Hematopoietic multipotent progenitor cell treated with erythropoietin and hydrocortisone succinate and interleukin-3 and kit ligand, for 8 days (in vitro differentiated cells): Measurements from ENCODE around the gene TNFRSF1A.
A peak's percentile ranks its signal among the peaks of the same experiment; 100 is the strongest.
"Not testable (repeated sequence)": the region's sequence is repeated elsewhere in the genome, so short reads cannot be mapped to it uniquely, and the experiment has no call there.

Experiments
- DNase-seq: peaks from one replicate; pipeline ENCODE4 v3.0.0-alpha.2; 2015

The TNFRSF1A gene

DNA sequence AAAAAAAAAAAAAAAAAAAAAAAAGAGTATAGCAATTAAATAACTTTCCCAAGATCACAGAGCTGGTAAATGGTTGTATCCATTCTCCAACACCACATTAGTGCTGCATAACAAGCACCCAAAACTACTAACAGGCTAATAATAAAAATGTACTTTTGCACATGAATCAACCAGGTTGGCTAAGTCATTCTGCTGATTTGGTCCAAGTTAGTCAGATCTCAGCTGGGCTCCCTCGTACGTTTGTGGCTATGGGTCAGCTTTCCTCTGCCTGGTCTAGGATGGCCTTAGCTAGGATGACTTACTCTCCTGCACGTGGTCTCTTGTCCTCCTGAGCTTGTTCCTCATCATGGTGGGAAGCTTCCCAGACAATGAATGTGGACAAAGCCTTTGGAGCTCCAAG, 39.3 kb downstream of the TNFRSF1A start:
- no peak for DNase-seq

DNA sequence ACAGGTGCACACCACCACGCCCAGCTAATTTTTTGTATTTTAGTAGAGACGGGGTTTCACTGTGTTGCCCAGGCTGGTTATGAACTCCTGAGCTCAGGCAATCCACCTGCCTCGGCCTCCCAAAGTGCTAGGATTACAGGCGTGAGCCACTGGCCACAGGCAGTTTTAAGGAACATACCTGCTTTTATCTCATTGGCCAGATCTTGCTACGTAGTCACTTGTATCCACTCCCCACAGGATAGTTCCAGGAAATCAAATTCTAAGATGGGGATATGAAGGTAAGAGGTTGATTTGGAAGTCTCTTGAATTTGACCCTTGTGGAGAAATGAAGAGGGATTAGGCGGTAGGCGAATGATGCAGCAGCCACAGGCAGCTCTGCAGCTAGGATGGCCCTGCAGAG, 40.2 kb downstream of the TNFRSF1A start:
- no peak for DNase-seq

DNA sequence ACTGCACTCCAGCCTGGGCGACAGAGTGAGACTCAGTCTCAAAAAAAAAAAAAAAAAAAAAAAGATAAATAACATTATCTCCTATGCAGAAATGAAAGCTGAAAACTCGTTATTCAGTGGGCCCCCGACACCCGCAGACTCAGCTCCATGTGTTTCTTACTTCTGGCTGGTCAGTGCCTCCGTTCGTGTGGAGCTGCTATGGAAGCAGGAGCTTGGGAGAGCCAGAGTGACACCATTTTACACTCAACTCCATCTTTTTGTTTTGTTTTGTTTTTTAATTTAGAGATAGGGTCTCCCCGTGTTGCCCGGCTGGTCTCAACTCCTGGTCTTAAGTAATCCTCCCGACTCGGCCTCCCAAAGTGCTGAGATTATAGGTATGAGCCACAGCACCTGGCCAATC, 44.7 kb downstream of the TNFRSF1A start:
- DNase-seq = no peak

DNA sequence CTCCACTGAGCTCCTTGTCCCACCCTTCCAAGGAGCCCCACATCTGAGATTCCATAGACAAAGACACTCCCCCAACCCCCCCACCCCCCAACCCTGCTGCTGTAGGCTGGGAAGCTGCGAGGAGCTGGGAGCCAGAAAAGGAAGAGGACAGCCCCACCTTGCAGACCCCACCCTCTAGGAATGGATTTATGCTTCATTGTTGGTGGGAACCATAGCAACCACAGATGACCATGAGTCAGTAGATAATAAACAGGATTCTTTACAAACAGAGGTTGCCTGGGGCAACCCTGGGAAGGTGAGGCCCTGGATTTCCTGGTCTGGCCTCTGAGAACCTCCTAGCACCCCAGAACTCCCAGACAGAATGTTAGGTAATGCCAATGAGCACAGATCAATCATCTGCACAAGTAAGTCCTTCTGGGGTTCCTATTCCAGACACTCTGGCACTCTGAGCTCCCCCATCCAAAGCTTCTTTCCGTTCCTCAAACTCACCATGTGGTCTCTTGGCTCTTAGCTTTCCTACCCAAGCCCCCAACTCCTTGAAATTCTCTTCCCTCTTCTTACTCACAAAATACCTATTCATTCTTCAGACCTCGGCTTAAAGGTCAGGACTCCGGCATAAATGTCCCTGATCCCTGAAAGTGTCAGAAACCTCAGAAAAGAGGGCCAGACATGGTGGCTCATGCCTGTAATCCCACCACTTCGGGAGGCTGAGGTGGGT, 46.6 kb downstream of the TNFRSF1A start:
- peak; percentile 69 for DNase-seq

DNA sequence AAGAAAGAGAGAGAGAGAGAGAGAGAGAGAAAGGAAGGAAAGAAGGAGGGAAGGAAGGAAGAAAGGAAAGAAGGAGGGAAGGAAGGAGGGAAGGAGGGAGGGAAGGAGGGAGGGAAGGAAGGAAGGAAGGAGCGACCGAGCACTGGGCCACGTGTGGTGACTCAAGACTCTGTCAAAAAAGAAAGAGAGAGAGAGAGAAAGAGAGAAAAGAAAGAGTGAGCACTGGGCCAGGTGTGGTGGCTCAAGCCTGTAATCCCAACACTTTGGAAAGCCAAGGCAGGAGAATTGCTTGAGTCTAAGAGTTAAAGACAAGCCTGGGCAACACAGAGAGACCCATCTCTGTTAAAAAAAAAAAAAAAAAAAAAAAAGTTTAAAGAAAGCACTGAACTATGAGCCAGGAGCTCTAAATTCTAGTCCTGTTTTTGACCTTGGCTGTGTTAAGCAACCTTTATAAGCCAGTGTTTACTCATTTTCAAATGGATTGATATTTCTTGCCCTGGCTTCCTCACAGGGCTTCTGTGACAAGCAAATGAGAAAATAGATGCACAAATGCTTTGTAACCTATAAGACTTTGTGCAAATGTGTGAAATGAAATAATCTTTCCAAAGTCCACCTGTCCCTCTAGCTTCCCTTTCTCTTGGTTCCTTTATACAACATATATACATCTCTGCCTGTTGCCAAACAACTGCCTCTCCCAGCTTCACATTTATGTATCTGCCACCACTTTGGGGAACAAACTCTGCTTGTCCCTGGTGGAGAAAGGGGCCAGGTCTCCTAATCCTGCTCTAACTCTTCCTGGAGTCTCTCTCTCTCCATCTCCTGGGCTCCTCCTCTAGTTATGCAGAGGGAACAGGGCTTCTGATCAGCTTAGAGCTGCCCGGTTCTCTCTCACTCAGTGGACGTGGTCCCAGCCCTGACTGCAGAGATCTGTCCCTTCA, 47.5 kb downstream of the TNFRSF1A start:
- DNase-seq = peak; percentile 20

DNA sequence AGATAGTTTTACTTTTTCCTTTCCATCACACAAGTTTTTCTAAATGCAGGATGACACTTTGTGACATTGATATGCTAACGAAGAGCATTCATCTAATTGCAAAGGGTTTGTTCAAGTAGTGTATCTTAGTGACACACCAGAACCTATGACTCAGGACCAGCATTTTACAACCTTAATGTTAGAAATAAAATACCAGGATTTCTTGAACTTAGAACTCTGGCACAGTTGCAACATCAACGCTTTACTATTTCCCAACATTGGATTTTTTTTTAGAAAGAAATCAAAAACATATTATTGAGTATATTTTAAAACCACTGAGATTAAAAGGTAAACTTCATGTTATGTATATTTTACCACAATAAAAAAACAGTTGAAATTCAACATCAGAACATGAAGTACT, 49.3 kb downstream of the TNFRSF1A start:
- no peak for DNase-seq

DNA sequence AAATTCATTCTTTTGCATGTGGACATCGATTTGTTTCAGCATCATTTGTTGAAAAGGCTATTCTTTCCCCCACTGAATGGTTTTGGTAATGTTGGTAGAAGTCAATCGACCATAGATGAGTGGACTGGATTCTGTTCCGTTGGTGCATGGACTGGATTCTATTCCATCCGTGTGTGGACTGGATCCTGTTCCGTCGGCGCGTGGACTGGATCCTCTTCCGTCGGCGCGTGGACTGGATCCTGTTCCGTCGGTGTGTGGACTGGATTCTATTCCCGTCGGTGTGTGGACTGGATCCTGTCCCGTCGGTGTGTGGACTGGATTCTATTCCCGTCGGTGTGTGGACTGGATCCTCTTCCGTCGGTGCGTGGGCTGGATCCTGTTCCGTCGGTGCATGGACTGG, 52.0 kb downstream of the TNFRSF1A start:
- DNase-seq = not testable (repeated sequence)

DNA sequence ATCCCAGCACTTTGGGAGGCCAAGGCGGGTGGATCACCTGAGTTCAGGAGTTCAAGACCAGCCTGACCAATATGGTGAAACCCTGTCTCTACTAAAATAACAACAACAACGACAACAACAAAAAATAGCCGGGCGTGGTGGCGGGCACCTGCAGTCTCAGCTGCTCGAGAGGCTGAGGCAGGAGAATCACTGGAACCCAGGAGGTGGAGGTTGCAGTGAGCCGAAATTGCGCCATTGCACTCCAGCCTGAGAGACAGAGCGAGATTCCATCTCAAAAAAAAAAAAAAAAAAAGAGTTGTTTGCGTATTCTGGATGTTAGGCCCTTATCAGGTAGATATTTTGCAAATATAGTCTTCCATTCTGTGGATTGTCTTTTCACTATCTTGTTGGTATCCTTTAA, 52.8 kb downstream of the TNFRSF1A start:
- DNase-seq = not testable (repeated sequence)

DNA sequence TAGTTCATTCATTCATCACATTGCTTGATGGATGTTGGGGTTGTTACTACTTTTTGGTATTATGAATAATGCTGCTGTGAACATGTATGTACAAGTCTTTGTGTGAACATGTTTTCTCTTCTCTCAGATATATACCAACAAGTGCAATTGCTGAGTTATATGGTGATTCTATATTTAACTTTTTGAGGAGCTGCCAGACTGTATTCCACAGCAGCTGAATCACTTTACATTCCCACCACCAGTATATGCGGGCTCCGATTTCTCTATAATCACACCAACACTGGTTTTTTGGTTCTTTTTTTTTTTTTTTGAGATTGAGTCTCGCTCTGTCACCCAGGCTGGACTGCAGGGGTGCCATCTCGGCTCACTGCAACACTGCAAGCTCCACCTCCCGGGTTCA, 53.6 kb downstream of the TNFRSF1A start:
- no peak for DNase-seq

DNA sequence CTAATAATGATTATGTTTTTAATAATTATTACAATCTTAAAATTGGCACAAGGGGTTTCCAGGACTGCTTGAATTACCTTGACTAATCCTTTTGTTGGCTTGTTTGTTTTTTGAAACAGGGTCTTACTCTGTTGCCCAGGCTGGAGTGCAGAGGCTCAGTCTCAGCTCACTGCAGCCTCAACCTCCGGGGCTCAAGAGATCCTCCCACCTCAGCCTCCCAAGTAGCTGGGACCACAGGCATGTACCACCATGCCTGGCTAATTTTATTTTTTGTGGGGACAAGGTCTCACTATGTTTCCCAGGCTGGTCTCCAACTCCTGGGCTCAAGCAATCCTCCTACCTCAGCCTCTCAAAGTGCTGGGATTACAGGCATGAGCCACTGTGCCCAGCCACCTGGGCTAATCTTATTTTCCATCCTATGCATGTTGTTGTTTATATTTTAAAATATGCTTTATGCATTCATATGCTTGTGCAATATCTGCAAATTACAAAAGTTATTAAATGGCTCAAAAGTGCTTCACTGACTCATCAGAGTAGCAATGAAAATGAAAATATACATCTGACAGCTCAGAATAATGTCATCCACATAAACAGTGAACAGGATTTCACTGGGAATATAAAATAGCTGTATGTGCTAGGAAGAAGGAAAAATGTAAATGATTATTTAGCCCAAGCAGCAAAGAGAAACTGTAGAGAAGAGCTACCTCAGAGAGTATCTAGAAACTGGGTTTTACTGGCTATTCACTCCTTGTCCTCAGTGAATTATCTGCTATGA, 56.2 kb downstream of the TNFRSF1A start:
- DNase-seq = no peak

DNA sequence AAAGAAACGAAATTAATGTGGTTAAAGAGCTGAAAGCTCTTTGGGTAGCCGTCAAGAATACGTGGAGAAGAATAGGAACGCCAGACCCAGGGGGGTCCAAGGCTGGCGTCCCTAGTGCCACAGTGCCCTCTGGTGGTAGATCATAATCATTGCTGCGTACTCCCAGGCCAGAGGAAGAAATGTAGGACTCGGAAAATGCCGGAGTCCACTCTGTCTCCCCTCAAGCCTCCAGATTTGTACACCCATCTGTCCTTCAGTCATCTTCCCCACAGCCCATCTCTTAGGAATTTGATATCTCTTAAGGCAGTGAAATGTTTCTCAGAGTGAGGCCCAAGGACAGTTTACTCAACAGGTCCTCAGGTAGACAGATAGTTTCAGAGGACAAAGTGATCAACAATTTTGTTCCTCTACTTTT, 56.8 kb downstream of the TNFRSF1A start:
- DNase-seq = peak; percentile 75

DNA sequence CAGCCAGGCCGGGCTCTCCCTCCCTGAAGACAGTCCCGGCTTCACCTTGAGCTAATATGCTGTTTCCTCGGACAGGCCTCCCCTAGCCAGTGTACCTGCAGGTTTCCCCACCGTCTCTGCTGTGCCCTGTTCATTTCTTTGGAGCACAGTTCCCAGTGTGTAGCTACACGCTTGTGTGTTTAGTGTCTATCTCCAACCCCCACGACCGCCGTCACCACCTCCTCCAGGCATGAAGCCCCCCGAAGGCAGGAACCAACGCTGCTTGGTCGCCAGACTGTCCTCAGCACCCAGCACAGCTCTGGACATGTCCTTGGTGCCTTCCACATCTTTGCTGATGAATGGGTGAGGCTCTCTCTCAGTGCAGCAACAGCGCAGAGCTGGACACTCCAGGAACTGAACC, 57.6 kb downstream of the TNFRSF1A start:
- no peak for DNase-seq

DNA sequence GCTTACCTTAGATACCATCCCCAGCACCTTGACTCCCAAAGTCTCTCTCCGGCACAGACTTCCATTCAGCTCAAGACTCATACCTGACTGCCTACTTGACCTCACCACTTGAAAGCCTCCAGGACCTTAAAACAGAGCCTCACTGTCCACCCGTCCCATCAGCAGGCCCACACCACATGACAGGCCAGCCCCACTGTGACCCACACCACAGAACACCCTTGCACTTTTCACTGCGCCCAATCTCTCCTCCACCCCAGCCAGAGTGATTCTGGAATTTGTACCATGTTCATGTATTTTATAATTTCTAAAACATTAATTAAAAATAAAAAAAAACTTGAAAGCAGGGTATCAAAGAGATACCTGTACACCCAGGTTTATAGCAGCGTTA, 59.4 kb downstream of the TNFRSF1A start:
- DNase-seq = no peak

DNA sequence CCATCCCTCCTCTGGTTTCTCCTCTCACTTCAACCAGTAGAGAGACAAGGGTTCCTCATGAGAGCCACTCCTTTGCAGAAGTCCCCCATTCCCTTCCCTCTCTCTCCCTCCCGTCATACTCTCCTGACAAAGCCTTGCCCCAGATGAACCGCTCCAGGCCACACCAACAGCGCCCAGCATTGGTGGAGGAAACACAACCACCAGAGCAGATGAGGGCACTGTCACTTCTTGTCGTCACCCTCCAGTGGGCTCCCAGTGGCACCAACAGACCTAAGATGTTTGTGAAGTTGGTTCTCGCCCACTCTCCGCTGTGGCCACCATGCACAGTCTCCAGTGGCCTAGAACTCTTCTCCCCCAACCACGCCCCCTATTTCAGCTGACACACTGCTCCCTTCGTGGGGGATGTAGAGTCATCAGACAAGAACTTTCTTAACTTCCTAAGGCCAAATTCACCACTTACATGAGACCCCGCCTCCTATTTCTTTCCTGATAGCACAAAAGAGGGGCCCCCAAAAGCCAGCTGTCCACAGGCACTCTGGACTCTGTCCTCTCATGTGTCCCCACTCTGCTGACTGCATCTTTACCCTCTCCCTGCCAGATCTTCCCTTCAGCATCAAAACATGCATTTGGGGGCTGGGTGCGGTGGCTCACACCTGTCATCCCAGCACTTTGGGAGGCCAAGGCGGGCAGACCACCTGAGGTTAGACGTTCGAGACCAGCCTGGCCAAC, 60.6 kb downstream of the TNFRSF1A start:
- DNase-seq = no peak

DNA sequence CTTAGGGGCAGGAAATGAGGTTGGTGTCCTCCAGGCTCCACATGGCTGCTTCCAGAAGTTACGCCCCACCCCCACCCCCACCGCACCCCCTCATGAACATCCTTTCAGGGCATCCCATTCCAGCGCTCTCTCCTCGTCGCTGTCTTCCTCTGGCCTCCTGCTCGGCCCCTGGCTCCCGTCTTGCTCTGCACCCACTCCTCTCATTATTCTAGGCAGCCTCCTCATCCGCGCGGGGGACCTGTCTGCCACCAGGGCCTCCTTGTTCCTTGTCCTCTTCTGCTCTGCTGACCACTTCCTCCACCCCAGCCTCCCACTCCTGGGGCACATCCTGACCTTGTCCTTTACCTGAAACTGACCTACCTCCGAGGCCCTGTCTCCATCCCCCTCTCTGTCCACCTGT, 61.2 kb downstream of the TNFRSF1A start:
- no peak for DNase-seq

DNA sequence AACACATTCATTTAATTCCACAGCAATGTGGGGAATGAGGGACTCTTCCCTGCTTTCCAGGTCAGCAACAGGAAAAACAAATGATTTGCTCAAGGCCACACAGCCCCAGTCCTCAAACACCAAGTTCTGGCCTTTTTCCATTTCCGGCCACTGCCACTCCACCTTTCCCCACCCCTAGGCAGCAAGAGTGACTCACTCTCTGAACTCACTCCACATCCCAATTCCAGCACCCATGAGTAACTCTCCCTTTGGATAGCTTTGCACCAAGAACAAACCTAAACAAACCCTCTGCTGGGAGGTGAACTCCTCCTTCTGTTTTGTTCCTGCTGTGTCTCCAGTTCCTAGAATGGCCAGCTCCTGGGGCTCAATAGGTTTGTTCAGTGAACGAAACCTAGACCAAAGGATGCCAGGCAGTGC, 61.8 kb downstream of the TNFRSF1A start:
- no peak for DNase-seq

DNA sequence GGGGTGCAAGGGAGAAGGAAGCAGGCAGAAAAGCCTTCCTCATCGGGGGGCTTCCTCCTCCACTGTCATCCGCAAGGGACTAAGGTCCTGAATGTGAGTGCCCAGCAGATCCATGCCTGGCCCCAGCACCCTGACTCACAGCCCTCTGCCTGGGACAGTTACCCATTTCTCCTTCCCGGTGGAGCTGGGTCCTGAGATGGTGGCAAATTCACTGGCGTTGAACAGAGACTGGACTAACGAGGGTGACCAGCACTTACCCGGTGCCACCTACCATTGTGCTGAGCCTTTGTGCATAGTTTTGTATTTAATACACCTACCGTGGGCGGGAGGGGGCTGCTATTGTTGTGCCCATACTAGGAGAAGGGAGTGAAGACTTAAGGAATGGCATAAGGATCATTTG, 62.2 kb downstream of the TNFRSF1A start:
- DNase-seq = no peak

DNA sequence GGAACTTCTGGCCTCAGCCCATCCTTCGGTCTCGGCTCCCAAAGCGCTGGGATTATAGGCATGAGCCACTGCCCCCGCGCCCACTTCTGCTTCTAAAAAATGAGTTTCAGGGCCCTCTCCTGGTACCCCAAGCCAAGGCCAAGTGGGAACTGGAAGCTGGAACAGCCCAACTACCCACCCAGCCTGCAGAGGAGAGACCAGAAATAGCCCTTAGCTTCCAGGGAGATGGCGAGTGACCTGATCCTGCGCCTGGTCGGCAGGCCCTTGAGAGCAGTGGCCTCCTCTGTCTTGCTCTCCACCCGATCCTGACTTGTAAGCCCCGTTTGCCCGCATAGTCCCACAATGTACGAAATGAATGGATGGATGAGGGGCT, 62.6 kb downstream of the TNFRSF1A start:
- no peak for DNase-seq
